SK-N-MC (cell line): ENCODE data around the gene DARS1.

Experiments
- EZH2 ChIP-seq: fragments of 200-600 bp; sonication (generic); IDR thresholded peaks from one replicate; pipeline ENCODE4 v1.6.1; 2017; ENCODE audit warnings: antibody characterized with exemption
- FOXP2 ChIP-seq: optimal IDR thresholded peaks from 2 replicates; pipeline ENCODE3; 2011; ENCODE audit warnings: mild to moderate bottlenecking, moderate library complexity; ENCODE audit not compliant: insufficient read depth; ENCODE audit errors: extremely low read length, control extremely low read depth
- POLR2AphosphoS5 ChIP-seq: IDR thresholded peaks from 2 replicates; pipeline ENCODE4 v1.6.1; 2012; ENCODE audit warnings: mild to moderate bottlenecking, low read depth, low read length, borderline replicate concordance

DNA sequence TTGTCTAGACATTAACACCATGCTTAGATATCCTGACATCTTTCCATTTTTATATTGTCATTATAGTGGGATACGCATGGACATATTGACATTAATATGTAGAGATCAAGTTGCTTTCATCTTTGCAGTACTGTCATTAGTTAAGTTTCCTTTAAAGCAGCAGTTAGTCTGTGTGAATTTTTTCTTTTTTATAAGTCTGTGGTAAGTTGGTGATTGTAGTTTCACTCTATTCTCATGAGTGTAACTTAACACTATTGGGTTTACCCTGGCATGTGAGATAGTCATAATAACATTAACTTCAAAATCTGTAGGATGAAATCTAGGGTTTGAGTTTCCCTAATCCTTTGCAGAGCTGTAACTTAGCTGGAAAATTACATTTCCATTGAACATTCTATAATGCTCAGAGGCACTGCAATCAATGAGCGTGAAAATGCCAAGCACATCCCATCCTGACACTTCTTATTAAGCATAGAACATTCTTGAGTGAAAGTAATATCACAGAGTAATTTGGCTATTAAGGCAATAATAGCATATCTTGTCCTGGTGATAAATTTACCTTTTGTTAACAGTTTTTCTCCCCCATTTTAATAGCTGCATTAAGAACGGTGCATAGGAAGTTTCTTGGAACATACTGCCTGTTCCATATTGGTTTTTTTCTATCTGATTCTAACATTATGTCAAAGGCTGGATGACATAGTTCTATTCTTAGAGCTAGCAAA lies 47.5 kb upstream of the DARS1 start:
- no peak for TF ChIP-seq POLR2AphosphoS5
- no peak for TF ChIP-seq EZH2
- no peak for TF ChIP-seq FOXP2
